SK-N-SH (cell line): Measurements from ENCODE around the gene EDEM3. TPM values are rescaled to one million over a fixed set of nuclear protein-coding genes. Genes with fewer than 3 reads are reported as not detected.

Source experiments
- CTCF ChIA-PET: fragments of 300-600, 350-600 bp; formaldehyde crosslinking; extraction: SDS; loops from one replicate; lab custom pipeline; 2021; lab: Yijun Ruan, JAX
- POLR2A ChIA-PET: fragments of 350-600 bp; sonication (Branson Sonifier 250); formaldehyde crosslinking; extraction: SDS; loops from one replicate; lab custom pipeline; 2020; ENCODE audit warnings: antibody characterized with exemption, inconsistent platforms; lab: Yijun Ruan, JAX
- DNase-seq: peaks from one replicate; pipeline ENCODE4 v3.0.0; 2012
- H2AFZ ChIP-seq: fragments of 200-600 bp; sonication (generic); 2 replicates; pipeline ENCODE4 v1.8.1; 2016; ENCODE audit warnings: antibody characterized with exemption, mild to moderate bottlenecking, low read depth
- H3F3A ChIP-seq: fragments of 200-600 bp; sonication (generic); replicated peaks from 2 replicates; pipeline ENCODE3; 2016; ENCODE audit warnings: antibody characterized with exemption, mild to moderate bottlenecking; ENCODE audit not compliant: insufficient read depth
- H3K27ac ChIP-seq, 2 experiments: fragments of 200-500 bp in 1 of 2; fragments of 200-600 bp in 1 of 2; sonication (Bioruptor generic) in 1 of 2; sonication (generic), shearing (Covaris generic) in 1 of 2; 2 replicates each; pipeline versions ENCODE4 v1.5.1 to v1.6.1; 2014 to 2016; ENCODE audit warnings: low read depth in 2 of 2, inconsistent platforms in 1 of 2, low read length in 1 of 2, mild to moderate bottlenecking in 1 of 2, mixed read lengths in 1 of 2
- H3K27me3 ChIP-seq: fragments of 200-600 bp; sonication (generic), shearing (Covaris generic); 2 replicates; pipeline ENCODE4 v1.6.1; 2016; ENCODE audit warnings: mixed run types; ENCODE audit not compliant: insufficient read depth
- H3K36me3 ChIP-seq, 2 experiments: fragments of 200-500 bp in 1 of 2; fragments of 200-600 bp in 1 of 2; sonication (Bioruptor generic) in 1 of 2; sonication (generic) in 1 of 2; replicated peaks in 1 of 2; 2 replicates each; pipeline versions ENCODE3 to v1.5.1; 2014 to 2016; ENCODE audit warnings: low read length in 1 of 2, mild to moderate bottlenecking in 1 of 2; ENCODE audit not compliant: insufficient read depth in 2 of 2, control insufficient read depth in 1 of 2
- H3K4me1 ChIP-seq, 2 experiments: fragments of 200-500 bp in 1 of 2; fragments of 200-600 bp in 1 of 2; sonication (Bioruptor generic) in 1 of 2; sonication (generic), shearing (Covaris generic) in 1 of 2; 2 replicates each; pipeline versions ENCODE4 v1.5.1 to v1.6.1; 2014 to 2016; ENCODE audit warnings: low read depth in 1 of 2, low read length in 1 of 2, mixed run types in 1 of 2; ENCODE audit not compliant: insufficient read depth in 2 of 2, control insufficient read depth in 1 of 2
- H3K4me2 ChIP-seq: fragments of 200-600 bp; sonication (generic), shearing (Covaris generic); 2 replicates; pipeline ENCODE4 v1.6.1; 2017; ENCODE audit warnings: mixed run types
- H3K4me3 ChIP-seq, 2 experiments: fragments of 200-500 bp in 1 of 2; fragments of 200-600 bp in 1 of 2; sonication (Bioruptor generic) in 1 of 2; sonication (generic), shearing (Covaris generic) in 1 of 2; 2 replicates each; pipeline versions ENCODE4 v1.5.1 to v1.8.1; 2014 to 2016; ENCODE audit warnings: low read depth in 2 of 2, inconsistent platforms in 1 of 2, low read length in 1 of 2, mild to moderate bottlenecking in 1 of 2, mixed read lengths in 1 of 2, moderate library complexity in 1 of 2
- H3K79me2 ChIP-seq: fragments of 200-600 bp; sonication (generic); 2 replicates; pipeline ENCODE4 v1.8.1; 2017; ENCODE audit warnings: mild to moderate bottlenecking; ENCODE audit not compliant: insufficient read depth
- H3K9ac ChIP-seq: fragments of 200-600 bp; sonication (generic); 2 replicates; pipeline ENCODE4 v1.6.1; 2017; ENCODE audit warnings: mixed run types
- H3K9me2 ChIP-seq: fragments of 200-600 bp; sonication (generic); 2 replicates; pipeline ENCODE4 v1.6.1; 2017; ENCODE audit warnings: mixed run types
- H3K9me3 ChIP-seq: fragments of 200-600 bp; sonication (generic); 2 replicates; pipeline ENCODE4 v1.6.1; 2017; ENCODE audit warnings: mixed run types, mild to moderate bottlenecking, moderate library complexity
- H4K20me1 ChIP-seq: fragments of 200-600 bp; sonication (generic); 2 replicates; pipeline ENCODE4 v1.6.1; 2017; ENCODE audit warnings: mild to moderate bottlenecking, mixed run types; ENCODE audit not compliant: insufficient read depth
- EZH2phosphoT487 ChIP-seq: fragments of 200-600 bp; sonication (generic); IDR thresholded peaks from 2 replicates; pipeline ENCODE4 v1.6.1; 2017; ENCODE audit warnings: low read depth, mixed run types, mild to moderate bottlenecking, antibody characterized with exemption, moderate library complexity, borderline replicate concordance
- GATA2 ChIP-seq: sonication (generic); formaldehyde crosslinking; IDR thresholded peaks from 2 replicates; pipeline ENCODE4 v1.5.0; 2020; ENCODE audit warnings: mild to moderate bottlenecking, missing genetic modification reagents
- MEF2A ChIP-seq: IDR thresholded peaks from 2 replicates; pipeline ENCODE4 v1.4.0; 2012; ENCODE audit warnings: low read depth, borderline replicate concordance
- NRF1 ChIP-seq: IDR thresholded peaks from 2 replicates; pipeline ENCODE4 v1.6.1; 2012; ENCODE audit warnings: low read depth, mild to moderate bottlenecking, low read length
- RAD21 ChIP-seq: IDR thresholded peaks from 2 replicates; pipeline ENCODE4 v1.6.1; 2012; ENCODE audit warnings: mild to moderate bottlenecking, low read length
- RCOR1 ChIP-seq: fragments of 150-350 bp; IDR thresholded peaks from 2 replicates; pipeline ENCODE4 v1.6.1; 2017; ENCODE audit warnings: antibody characterized with exemption, low read length
- SIN3A ChIP-seq: IDR thresholded peaks from 2 replicates; pipeline ENCODE4 v1.6.1; 2012; ENCODE audit warnings: low read depth, mild to moderate bottlenecking, low read length, moderate library complexity, borderline replicate concordance
- TAF1 ChIP-seq: IDR thresholded peaks from 2 replicates; pipeline ENCODE4 v1.6.1; 2012; ENCODE audit warnings: low read depth, mild to moderate bottlenecking, low read length, moderate library complexity, borderline replicate concordance
- TCF12 ChIP-seq: IDR thresholded peaks from 2 replicates; pipeline ENCODE4 v1.4.0; 2012
- WGBS: methylation state at CpG from one replicate; pipeline ENCODE4 v1.1.6; 2017; ENCODE audit warnings: low lambda C conversion rate; 5-methylcytosine and 5-hydroxymethylcytosine counted together
- polyA plus RNA-seq, 3 experiments: library from polyadenylated mRNA; depleted of rRNA; stranded (reverse); fragments of >200 nt; gene quantifications; 2 replicates each; pipeline ENCODE4 v1.2.3, GENCODE V29; 2012
- TF ChIP-seq, protein P1 (sequence below): IDR thresholded peaks from 2 replicates; pipeline ENCODE4 v1.6.1; 2012; ENCODE audit warnings: mild to moderate bottlenecking, low read depth, low read length, moderate library complexity
- TF ChIP-seq, protein P2 (sequence below): fragments of 150-350 bp; IDR thresholded peaks from 2 replicates; pipeline ENCODE4 v1.6.1; 2017; ENCODE audit warnings: antibody characterized with exemption, low read length, low read depth, borderline replicate concordance
- TF ChIP-seq, protein P3 (sequence below): fragments of 200-600 bp; sonication (generic); IDR thresholded peaks from 2 replicates; pipeline ENCODE4 v1.6.1; 2017; ENCODE audit warnings: antibody characterized with exemption, mild to moderate bottlenecking, moderate library complexity

EDEM3 gene
- polyA plus RNA-seq, 1 of the 3 experiments (the other 2 are of a cell fraction), result 28.6 TPM

DNA sequence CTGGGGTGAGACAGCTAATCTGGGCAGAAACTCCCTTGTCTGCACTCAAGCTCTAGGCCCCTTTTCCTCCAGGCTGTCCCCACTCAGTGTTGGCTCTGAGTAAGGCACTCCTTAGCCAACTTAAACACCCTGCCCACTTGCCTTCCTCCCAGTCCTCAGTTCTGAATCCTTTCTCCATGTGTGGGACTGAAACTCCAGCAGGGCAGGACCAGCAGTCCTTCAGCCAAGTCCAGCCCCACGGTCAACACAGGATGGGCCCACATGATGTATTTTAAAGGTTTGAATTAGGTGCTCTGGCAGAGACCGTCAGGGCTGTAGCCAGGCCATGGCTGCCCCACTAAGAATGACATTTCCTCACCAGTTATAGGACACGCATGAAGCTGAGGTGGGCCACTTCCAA is 107.8 kb downstream of the EDEM3 start:
- Histone ChIP-seq H3K9me3 (no peaks in the 10 kb centered on the region), H3K27ac (no peak overlapping the region), H4K20me1 (no peaks in the 10 kb centered on the region), H3K4me3 (no peak overlapping the region), H3K9me2 (no peaks in the 10 kb centered on the region), H3K27me3 (no peaks in the 10 kb centered on the region), H3K79me2 (no peaks in the 10 kb centered on the region), H3K4me2 (no peak overlapping the region), H3K4me1 (peaks cover 0 to 8% of the 10 kb centered on the region in 2 experiments; a peak in 2 of 4 replicates), H2AFZ (no peak overlapping the region), H3K9ac (no peak overlapping the region), H3F3A (peaks cover 8% of the 10 kb centered on the region), H3K36me3 (no peaks in the 10 kb centered on the region)
- no peak for DNase-seq
- WGBS, result 86% methylated on average over 1 of the region's 3 CpGs
- CTCF ChIA-PET, result no interaction called here
- no peak for TF ChIP-seq GATA2 (CRISPR knock-in tag)
- POLR2A ChIA-PET, result no interaction called here

DNA sequence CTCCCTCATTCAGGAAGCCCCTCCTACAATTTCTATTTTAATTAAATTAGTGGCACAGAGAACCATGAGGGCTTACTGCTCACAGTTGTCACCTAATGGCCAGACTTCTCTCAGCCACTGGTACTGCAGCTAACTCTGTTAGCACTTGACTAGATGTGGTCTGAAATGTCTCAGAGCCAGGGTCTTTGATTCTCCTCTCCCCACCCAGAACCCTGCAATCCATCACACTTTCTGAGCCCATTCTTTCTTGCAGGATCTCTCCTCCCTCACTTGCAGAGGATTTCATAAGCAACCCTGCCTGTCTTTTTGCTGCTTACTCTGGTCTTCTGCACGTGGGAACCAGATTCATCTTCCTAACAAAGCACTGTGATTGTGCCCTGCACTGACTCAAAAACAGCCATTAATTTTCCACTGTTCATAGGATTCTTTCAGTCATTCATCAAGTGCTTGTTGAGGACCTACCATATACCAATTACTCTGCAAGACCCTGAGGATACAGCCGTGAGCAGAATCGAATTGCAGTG is 108.4 kb downstream of the EDEM3 start:
- Histone ChIP-seq H3K9me2 (no peaks in the 10 kb centered on the region), H3K9ac (no peak overlapping the region), H2AFZ (no peak overlapping the region), H3K4me1 (peaks cover 0 to 8% of the 10 kb centered on the region in 2 experiments; a peak in 2 of 4 replicates), H3K79me2 (no peaks in the 10 kb centered on the region), H3K4me3 (no peak overlapping the region), H3K27me3 (no peaks in the 10 kb centered on the region), H3K27ac (no peak overlapping the region), H4K20me1 (no peaks in the 10 kb centered on the region), H3K4me2 (no peak overlapping the region), H3F3A (peaks cover 8% of the 10 kb centered on the region), H3K36me3 (no peaks in the 10 kb centered on the region), H3K9me3 (no peaks in the 10 kb centered on the region)
- no peak for TF ChIP-seq EZH2phosphoT487
- TF ChIP-seq, protein P1, sequence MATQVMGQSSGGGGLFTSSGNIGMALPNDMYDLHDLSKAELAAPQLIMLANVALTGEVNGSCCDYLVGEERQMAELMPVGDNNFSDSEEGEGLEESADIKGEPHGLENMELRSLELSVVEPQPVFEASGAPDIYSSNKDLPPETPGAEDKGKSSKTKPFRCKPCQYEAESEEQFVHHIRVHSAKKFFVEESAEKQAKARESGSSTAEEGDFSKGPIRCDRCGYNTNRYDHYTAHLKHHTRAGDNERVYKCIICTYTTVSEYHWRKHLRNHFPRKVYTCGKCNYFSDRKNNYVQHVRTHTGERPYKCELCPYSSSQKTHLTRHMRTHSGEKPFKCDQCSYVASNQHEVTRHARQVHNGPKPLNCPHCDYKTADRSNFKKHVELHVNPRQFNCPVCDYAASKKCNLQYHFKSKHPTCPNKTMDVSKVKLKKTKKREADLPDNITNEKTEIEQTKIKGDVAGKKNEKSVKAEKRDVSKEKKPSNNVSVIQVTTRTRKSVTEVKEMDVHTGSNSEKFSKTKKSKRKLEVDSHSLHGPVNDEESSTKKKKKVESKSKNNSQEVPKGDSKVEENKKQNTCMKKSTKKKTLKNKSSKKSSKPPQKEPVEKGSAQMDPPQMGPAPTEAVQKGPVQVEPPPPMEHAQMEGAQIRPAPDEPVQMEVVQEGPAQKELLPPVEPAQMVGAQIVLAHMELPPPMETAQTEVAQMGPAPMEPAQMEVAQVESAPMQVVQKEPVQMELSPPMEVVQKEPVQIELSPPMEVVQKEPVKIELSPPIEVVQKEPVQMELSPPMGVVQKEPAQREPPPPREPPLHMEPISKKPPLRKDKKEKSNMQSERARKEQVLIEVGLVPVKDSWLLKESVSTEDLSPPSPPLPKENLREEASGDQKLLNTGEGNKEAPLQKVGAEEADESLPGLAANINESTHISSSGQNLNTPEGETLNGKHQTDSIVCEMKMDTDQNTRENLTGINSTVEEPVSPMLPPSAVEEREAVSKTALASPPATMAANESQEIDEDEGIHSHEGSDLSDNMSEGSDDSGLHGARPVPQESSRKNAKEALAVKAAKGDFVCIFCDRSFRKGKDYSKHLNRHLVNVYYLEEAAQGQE, result no peak
- TF ChIP-seq RAD21, result no peak
- TF ChIP-seq, protein P2, sequence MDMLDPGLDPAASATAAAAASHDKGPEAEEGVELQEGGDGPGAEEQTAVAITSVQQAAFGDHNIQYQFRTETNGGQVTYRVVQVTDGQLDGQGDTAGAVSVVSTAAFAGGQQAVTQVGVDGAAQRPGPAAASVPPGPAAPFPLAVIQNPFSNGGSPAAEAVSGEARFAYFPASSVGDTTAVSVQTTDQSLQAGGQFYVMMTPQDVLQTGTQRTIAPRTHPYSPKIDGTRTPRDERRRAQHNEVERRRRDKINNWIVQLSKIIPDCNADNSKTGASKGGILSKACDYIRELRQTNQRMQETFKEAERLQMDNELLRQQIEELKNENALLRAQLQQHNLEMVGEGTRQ, result no peak
- no peak for TF ChIP-seq NRF1
- TF ChIP-seq TCF12, result no peak
- no peak for TF ChIP-seq RCOR1
- TF ChIP-seq SIN3A, result no peak
- TF ChIP-seq TAF1, result no peak
- TF ChIP-seq, protein P3, sequence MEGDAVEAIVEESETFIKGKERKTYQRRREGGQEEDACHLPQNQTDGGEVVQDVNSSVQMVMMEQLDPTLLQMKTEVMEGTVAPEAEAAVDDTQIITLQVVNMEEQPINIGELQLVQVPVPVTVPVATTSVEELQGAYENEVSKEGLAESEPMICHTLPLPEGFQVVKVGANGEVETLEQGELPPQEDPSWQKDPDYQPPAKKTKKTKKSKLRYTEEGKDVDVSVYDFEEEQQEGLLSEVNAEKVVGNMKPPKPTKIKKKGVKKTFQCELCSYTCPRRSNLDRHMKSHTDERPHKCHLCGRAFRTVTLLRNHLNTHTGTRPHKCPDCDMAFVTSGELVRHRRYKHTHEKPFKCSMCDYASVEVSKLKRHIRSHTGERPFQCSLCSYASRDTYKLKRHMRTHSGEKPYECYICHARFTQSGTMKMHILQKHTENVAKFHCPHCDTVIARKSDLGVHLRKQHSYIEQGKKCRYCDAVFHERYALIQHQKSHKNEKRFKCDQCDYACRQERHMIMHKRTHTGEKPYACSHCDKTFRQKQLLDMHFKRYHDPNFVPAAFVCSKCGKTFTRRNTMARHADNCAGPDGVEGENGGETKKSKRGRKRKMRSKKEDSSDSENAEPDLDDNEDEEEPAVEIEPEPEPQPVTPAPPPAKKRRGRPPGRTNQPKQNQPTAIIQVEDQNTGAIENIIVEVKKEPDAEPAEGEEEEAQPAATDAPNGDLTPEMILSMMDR, result no peak
- TF ChIP-seq MEF2A, result no peak
- ChIA-PET CTCF (no interaction called here), POLR2A (no interaction called here)
- DNase-seq, result no peak
- WGBS, result 56% methylated on average over 3 of the region's 3 CpGs
